HCT116 (cell line): ENCODE data around the gene G3BP1. TPM values are rescaled to one million over a fixed set of nuclear protein-coding genes. Genes with fewer than 3 reads are reported as not detected.

Source experiments
- ATAC-seq: fragments of 200-7000 bp; cut with Tn5 transposase; 2 replicates; pipeline ENCODE4 v1.9.1; 2020; ENCODE audit warnings: mild to moderate bottlenecking, moderate library complexity
- BruUV-seq: library from RNA; stranded (reverse); fragments of 400-500 nt; replicated peaks from 2 replicates; lab custom pipeline; 2021; lab: Mats Ljungman, UMichigan
- CTCF ChIA-PET: fragments of 300-600 bp; sonication (Branson Sonifier 250); formaldehyde crosslinking; loops from one replicate; lab custom pipeline; 2021; ENCODE audit warnings: antibody characterized with exemption; lab: Charles Lee
- POLR2A ChIA-PET: fragments of 300-600, 350-600 bp; sonication (Branson Sonifier 250); formaldehyde crosslinking; loops from one replicate; lab custom pipeline; 2021; ENCODE audit warnings: antibody characterized with exemption; lab: Charles Lee
- RAD21 ChIA-PET, 2 experiments: fragments of 300-600 bp; sonication (Branson Sonifier 250); formaldehyde crosslinking; loops; one replicate each; lab custom pipeline; 2023; ENCODE audit warnings: low total read pairs in 2 of 2; ENCODE audit not compliant: uncharacterized antibody in 2 of 2, unreplicated experiment in 2 of 2, low non-redundant PET in 1 of 2; lab: Charles Lee
- DNase-seq: peaks from one replicate; pipeline ENCODE4 v3.0.0-alpha.2; 2010; ENCODE audit warnings: low read depth, low spot score
- H2AFZ ChIP-seq: fragments of 200-600 bp; shearing (Covaris generic), sonication (generic); 2 replicates; pipeline ENCODE4 v1.6.1; 2017; ENCODE audit warnings: low read depth, mixed run types, mixed read lengths, antibody characterized with exemption, low read length; ENCODE audit not compliant: poor library complexity, severe bottlenecking
- H3K27ac ChIP-seq: 2 replicates; pipeline ENCODE4 v1.5.1; 2012; ENCODE audit warnings: low read depth, low read length
- H3K27me3 ChIP-seq: fragments of 200-600 bp; sonication (generic); 2 replicates; pipeline ENCODE4 v1.6.1; 2016; ENCODE audit warnings: mixed run types, low read length, mixed read lengths; ENCODE audit not compliant: insufficient read depth
- H3K36me3 ChIP-seq, 2 experiments: fragments of 200-500 bp in 1 of 2; fragments of 200-600 bp in 1 of 2; sonication (Bioruptor generic) in 1 of 2; sonication (generic) in 1 of 2; 2 replicates each; pipeline versions ENCODE4 v1.5.1 to v1.6.1; 2014 to 2016; ENCODE audit warnings: low read length in 2 of 2, inconsistent platforms in 1 of 2, mixed read lengths in 1 of 2, mixed run types in 1 of 2; ENCODE audit not compliant: insufficient read depth in 2 of 2, control insufficient read depth in 1 of 2
- H3K4me1 ChIP-seq, 2 experiments: fragments of 200-600 bp in 1 of 2; sonication (generic) in 1 of 2; 2 replicates each; pipeline versions ENCODE4 v1.5.1 to v1.6.1; 2012 to 2017; ENCODE audit warnings: low read length in 2 of 2, inconsistent platforms in 1 of 2, mild to moderate bottlenecking in 1 of 2, mixed read lengths in 1 of 2, mixed run types in 1 of 2, moderate library complexity in 1 of 2; ENCODE audit not compliant: insufficient read depth in 2 of 2, control insufficient read depth in 1 of 2
- H3K4me2 ChIP-seq: fragments of 200-600 bp; sonication (generic); 2 replicates; pipeline ENCODE4 v1.6.1; 2017; ENCODE audit warnings: mixed run types, low read length, mixed read lengths
- H3K4me3 ChIP-seq, 2 experiments: fragments of 200-600 bp in 1 of 2; sonication (generic) in 1 of 2; replicated peaks in 1 of 2; 2 replicates each; pipeline ENCODE4 v1.5.1; 2011 to 2016; ENCODE audit warnings: low read length in 2 of 2, control low read depth in 1 of 2, low read depth in 1 of 2, mild to moderate bottlenecking in 1 of 2, mixed read lengths in 1 of 2, mixed run types in 1 of 2
- H3K79me2 ChIP-seq: fragments of 200-600 bp; sonication (generic); 2 replicates; pipeline ENCODE4 v1.6.1; 2017; ENCODE audit warnings: mild to moderate bottlenecking, mixed run types, low read length, moderate library complexity, mixed read lengths; ENCODE audit not compliant: insufficient read depth
- H3K9ac ChIP-seq: fragments of 200-600 bp; sonication (generic); 2 replicates; pipeline ENCODE4 v1.6.1; 2016; ENCODE audit warnings: low read length, mixed read lengths
- H3K9me2 ChIP-seq: fragments of 200-600 bp; sonication (generic), shearing (Covaris generic); 2 replicates; pipeline ENCODE4 v1.6.1; 2017; ENCODE audit warnings: mixed run types, mild to moderate bottlenecking, moderate library complexity; ENCODE audit not compliant: insufficient read depth
- H3K9me3 ChIP-seq, 2 experiments: fragments of 200-500 bp in 1 of 2; fragments of 200-600 bp in 1 of 2; sonication (Bioruptor generic) in 1 of 2; sonication (generic) in 1 of 2; 2 replicates each; pipeline ENCODE4 v1.6.1; 2014 to 2017; ENCODE audit warnings: low read length in 2 of 2, mixed read lengths in 2 of 2, inconsistent platforms in 1 of 2, low read depth in 1 of 2, mild to moderate bottlenecking in 1 of 2, mixed run types in 1 of 2, moderate library complexity in 1 of 2; ENCODE audit not compliant: control insufficient read depth in 1 of 2, insufficient read depth in 1 of 2
- H4K20me1 ChIP-seq: fragments of 200-600 bp; sonication (generic), shearing (Covaris generic); 2 replicates; pipeline ENCODE4 v1.6.1; 2017; ENCODE audit warnings: mixed run types, mild to moderate bottlenecking, moderate library complexity; ENCODE audit not compliant: insufficient read depth
- CEBPB ChIP-seq: IDR thresholded peaks from 2 replicates; pipeline ENCODE4 v1.6.1; 2012; ENCODE audit warnings: low read depth
- ELF1 ChIP-seq: IDR thresholded peaks from 2 replicates; pipeline ENCODE4 v1.6.1; 2012; ENCODE audit warnings: low read depth, borderline replicate concordance
- EZH2phosphoT487 ChIP-seq: fragments of 200-600 bp; IDR thresholded peaks from 2 replicates; pipeline ENCODE4 v1.6.1; 2018; ENCODE audit warnings: antibody characterized with exemption, borderline replicate concordance
- FOSL1 ChIP-seq: IDR thresholded peaks from 2 replicates; pipeline ENCODE4 v1.6.1; 2012; ENCODE audit warnings: low read depth
- POLR2AphosphoS5 ChIP-seq: IDR thresholded peaks from 2 replicates; pipeline ENCODE4 v1.6.1; 2011; ENCODE audit warnings: mild to moderate bottlenecking, low read depth, low read length, moderate library complexity
- RAD21 ChIP-seq: IDR thresholded peaks from 2 replicates; pipeline ENCODE4 v1.6.1; 2012; ENCODE audit warnings: low read depth, mild to moderate bottlenecking
- YY1 ChIP-seq: IDR thresholded peaks from 2 replicates; pipeline ENCODE4 v1.6.1; 2011; ENCODE audit warnings: low read length, low read depth, moderate library complexity, mild to moderate bottlenecking; ENCODE audit not compliant: insufficient replicate concordance; ENCODE audit errors: extremely low read depth
- intact Hi-C: fragments of 100-400 bp; cut with micrococcal nuclease; formaldehyde crosslinking; loops from 2 replicates; pipeline ENCODE4 v1.10.0; 2022
- total RNA-seq: library from RNA; stranded (reverse); gene quantifications from one replicate; pipeline ENCODE4 v1.2.1, GENCODE V29; 2021; ENCODE audit not compliant: unreplicated experiment
- TF ChIP-seq, protein P1 (sequence below): IDR thresholded peaks from 2 replicates; pipeline ENCODE4 v1.6.1; 2012
- TF ChIP-seq, protein P2 (sequence below), 3 experiments: fragments of 200-600 bp in 1 of 3; sonication (generic) in 1 of 3; IDR thresholded peaks in 2 of 3; conservative IDR thresholded peaks in 1 of 3; 2 replicates each; pipeline ENCODE4 v1.5.1; 2012 to 2017; ENCODE audit warnings: low read depth in 2 of 3, low read length in 2 of 3, antibody characterized with exemption in 1 of 3, borderline replicate concordance in 1 of 3, control low read depth in 1 of 3, mild to moderate bottlenecking in 1 of 3, mixed read lengths in 1 of 3, mixed run types in 1 of 3, moderate library complexity in 1 of 3; ENCODE audit not compliant: insufficient read depth in 1 of 3
- TF ChIP-seq, protein P3 (sequence below): IDR thresholded peaks from 2 replicates; pipeline ENCODE4 v1.6.1; 2012

Gene G3BP1
- total RNA-seq, 1 experiment from 2014 or later: 296 TPM

GRCh38 chr5:151772846-151773561, 1.2 kb downstream of the G3BP1 start:
- Histone ChIP-seq H3K9me2 (no peaks in the 10 kb centered on the region), H4K20me1 (peaks cover 51% of the 10 kb centered on the region), H3K27me3 (no peaks in the 10 kb centered on the region), H3K4me1 (peaks cover 10 to 26% of the 10 kb centered on the region in 2 experiments; a peak in 3 of 4 replicates), H3K4me2 (peak overlapping the region; percentile 77), H3K79me2 (peaks cover 66% of the 10 kb centered on the region), H3K9me3 (no peaks in the 10 kb centered on the region), H3K9ac (peak overlapping the region; percentile 99), H3K27ac (peak overlapping the region; percentile 88), H2AFZ (no peak overlapping the region), H3K36me3 (peaks cover 7 to 11% of the 10 kb centered on the region in 2 experiments; a peak in 3 of 4 replicates), H3K4me3 (peak overlapping the region; percentile 79 to 97)
- ChIA-PET POLR2A (interaction anchor here (1.6 to 3.3 kb wide), 3 partner anchors 15 to 114 kb away, joined by 5 to 27 read pairs (median 14); partner anchors contain the start of gene ATOX1), RAD21 (no interaction called here), CTCF (no interaction called here)
- intact Hi-C loops: no loop called here
- TSS peak; percentile 53 for BruUV-seq
- no peak for TF ChIP-seq POLR2AphosphoS5
- TF ChIP-seq YY1: no peak
- TF ChIP-seq, protein P1, sequence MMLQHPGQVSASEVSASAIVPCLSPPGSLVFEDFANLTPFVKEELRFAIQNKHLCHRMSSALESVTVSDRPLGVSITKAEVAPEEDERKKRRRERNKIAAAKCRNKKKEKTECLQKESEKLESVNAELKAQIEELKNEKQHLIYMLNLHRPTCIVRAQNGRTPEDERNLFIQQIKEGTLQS: no peak
- no peak for TF ChIP-seq ELF1
- TF ChIP-seq EZH2phosphoT487: no peak
- TF ChIP-seq, protein P2, sequence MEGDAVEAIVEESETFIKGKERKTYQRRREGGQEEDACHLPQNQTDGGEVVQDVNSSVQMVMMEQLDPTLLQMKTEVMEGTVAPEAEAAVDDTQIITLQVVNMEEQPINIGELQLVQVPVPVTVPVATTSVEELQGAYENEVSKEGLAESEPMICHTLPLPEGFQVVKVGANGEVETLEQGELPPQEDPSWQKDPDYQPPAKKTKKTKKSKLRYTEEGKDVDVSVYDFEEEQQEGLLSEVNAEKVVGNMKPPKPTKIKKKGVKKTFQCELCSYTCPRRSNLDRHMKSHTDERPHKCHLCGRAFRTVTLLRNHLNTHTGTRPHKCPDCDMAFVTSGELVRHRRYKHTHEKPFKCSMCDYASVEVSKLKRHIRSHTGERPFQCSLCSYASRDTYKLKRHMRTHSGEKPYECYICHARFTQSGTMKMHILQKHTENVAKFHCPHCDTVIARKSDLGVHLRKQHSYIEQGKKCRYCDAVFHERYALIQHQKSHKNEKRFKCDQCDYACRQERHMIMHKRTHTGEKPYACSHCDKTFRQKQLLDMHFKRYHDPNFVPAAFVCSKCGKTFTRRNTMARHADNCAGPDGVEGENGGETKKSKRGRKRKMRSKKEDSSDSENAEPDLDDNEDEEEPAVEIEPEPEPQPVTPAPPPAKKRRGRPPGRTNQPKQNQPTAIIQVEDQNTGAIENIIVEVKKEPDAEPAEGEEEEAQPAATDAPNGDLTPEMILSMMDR (IDR thresholded peaks at IDR 0.05 in 2 of 3, conservative IDR thresholded peaks at IDR 0.05 in 1 of 3; ENCODE audit: borderline replicate concordance in 1 of 3, insufficient read depth in 1 of 3, low read depth in 2 of 3, low read length in 2 of 3): no peak
- TF ChIP-seq FOSL1: no peak
- TF ChIP-seq, protein P3, sequence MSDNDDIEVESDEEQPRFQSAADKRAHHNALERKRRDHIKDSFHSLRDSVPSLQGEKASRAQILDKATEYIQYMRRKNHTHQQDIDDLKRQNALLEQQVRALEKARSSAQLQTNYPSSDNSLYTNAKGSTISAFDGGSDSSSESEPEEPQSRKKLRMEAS: no peak
- TF ChIP-seq CEBPB: no peak
- TF ChIP-seq RAD21: no peak
- DNase-seq (no peak), ATAC-seq (no peak)
